ENCODE measurements around the gene NIPSNAP2. TPM values are rescaled to one million over a fixed set of nuclear protein-coding genes. Genes with fewer than 3 reads are reported as not detected.
"Not testable (repeated sequence)": the region's sequence is repeated elsewhere in the genome, so short reads cannot be mapped to it uniquely, and the experiment has no call there.

Gene NIPSNAP2
- total RNA-seq, 6 donors from 2014 or later = 30.2 to 95.2 (median 64.6) TPM

DNA sequence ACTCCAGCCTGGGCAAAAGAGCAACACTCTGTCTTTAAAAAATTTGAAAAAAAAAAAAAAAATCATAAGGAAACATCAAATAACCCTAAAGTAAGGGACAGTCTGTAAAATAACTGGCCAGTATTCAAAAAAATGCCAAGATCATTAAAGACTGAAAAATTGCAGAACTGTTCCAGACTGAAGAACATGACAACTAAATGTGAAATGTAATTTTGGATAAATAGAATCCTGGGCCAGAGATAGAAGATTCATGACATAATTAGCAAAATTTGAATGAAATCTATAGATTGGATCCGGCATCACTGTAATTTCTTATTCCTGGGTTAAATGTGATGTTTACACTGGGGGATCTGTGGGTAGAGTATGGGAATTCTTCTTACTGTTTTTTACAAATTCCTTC lies 83.9 kb downstream of the NIPSNAP2 start:
- ATAC-seq (ENCODE audit: low FRiP score in 2 of 2) (no peak), DNase-seq (no peak)
- no peak for TF ChIP-seq POLR2A (IDR thresholded peaks at IDR 0.05)
- TF ChIP-seq POLR2AphosphoS5 (IDR thresholded peaks at IDR 0.05) = no peak
- no peak for TF ChIP-seq EP300 (IDR thresholded peaks at IDR 0.05)
- TF ChIP-seq CTCF (IDR thresholded peaks at IDR 0.05) = no peak
- no peaks in the 10 kb centered on the region for H3K9me3 ChIP-seq
- 87 to 94% methylated on average over 1 of the region's 1 CpG for WGBS, 2 donors
- H3K36me3 ChIP-seq = peaks cover 0 to 6% (median 3%) of the 10 kb centered on the region in 4 donors
- H3K4me3 ChIP-seq = no peak overlapping the region
- H3K4me1 ChIP-seq = peaks cover 26 to 52% (median 33%) of the 10 kb centered on the region in 4 donors
- H3K27me3 ChIP-seq = no peaks in the 10 kb centered on the region
- peak overlapping the region in 3 of 4 donors; percentile 36 to 72 (median 36) for H3K27ac ChIP-seq

DNA sequence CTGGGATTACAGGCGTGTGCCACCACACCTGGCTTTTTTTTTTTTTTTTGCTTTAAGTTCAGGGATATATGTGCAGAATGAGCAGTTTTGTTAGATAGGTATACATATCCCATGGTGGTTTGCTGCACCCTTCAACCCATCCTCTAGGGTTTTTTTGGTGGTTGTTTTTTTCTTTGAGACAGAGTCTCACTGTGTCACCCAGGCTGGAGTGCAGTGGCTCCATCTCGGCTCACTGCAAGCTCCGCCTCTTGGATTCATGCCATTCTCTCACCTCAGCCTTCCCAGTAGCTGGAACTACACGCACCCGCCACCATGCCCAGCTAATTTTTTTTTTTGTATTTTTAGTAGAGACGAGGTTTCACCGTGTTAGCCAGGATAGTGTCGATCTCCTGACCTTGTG lies 84.4 kb downstream of the NIPSNAP2 start:
- DNase-seq = peak in 1 of 2 donors; percentile 30
- peaks cover 0 to 11% (median 8%) of the 10 kb centered on the region in 4 donors for H3K36me3 ChIP-seq
- WGBS, 2 donors = 73 to 74% methylated on average over 8 of the region's 8 CpGs
- not testable (repeated sequence) for H3K4me3 ChIP-seq; H3K27me3 ChIP-seq; ATAC-seq (ENCODE audit: low FRiP score in 2 of 2); H3K9me3 ChIP-seq
- peak overlapping the region in 2 of 4 donors; percentile 30 to 36 for H3K27ac ChIP-seq
- peaks cover 26 to 57% (median 33%) of the 10 kb centered on the region in 4 donors for H3K4me1 ChIP-seq

Other genes starting within 250 kb of the NIPSNAP2 start
- under 1 TPM in 1 of 6 donors, not detected in 5; 0.06 TPM for gene SEPTIN14, start 101.8 kb upstream of the NIPSNAP2 start, total RNA-seq
- gene ZNF713, start 77.1 kb upstream of the NIPSNAP2 start, total RNA-seq = 1 to 10 TPM; 2.1 to 4.2 (median 3.3) TPM
- gene MRPS17, start 12.7 kb upstream of the NIPSNAP2 start, total RNA-seq = 10 to 100 TPM in 1 of 6 donors, 1 to 10 TPM in 5; 4.8 to 10.5 (median 8.7) TPM
- gene PSPH, start 86.9 kb downstream of the NIPSNAP2 start, total RNA-seq = 10 to 100 TPM in 4 of 6 donors, 1 to 10 TPM in 2; 6.8 to 18.9 (median 13.5) TPM
- gene CCT6A, start 87.2 kb downstream of the NIPSNAP2 start, total RNA-seq = 100 to 1,000 TPM in 1 of 6 donors, 10 to 100 TPM in 5; 48.4 to 115 (median 67.6) TPM
- gene SUMF2, start 99.7 kb downstream of the NIPSNAP2 start, total RNA-seq = 100 to 1,000 TPM in 5 of 6 donors, 10 to 100 TPM in 1; 85.9 to 185 (median 155) TPM
- gene PHKG1, start 128.4 kb downstream of the NIPSNAP2 start, total RNA-seq = 1 to 10 TPM in 2 of 6 donors, under 1 TPM in 3, not detected in 1; 0.30 to 2.4 (median 0.60) TPM
- gene CHCHD2, start 141.9 kb downstream of the NIPSNAP2 start, total RNA-seq = 100 to 1,000 TPM in 5 of 6 donors, 10 to 100 TPM in 1; 61.8 to 307 (median 203) TPM
- gene NUPR2, start 151.8 kb downstream of the NIPSNAP2 start, total RNA-seq = 1 to 10 TPM in 4 of 6 donors, under 1 TPM in 1, not detected in 1; 0.89 to 9.1 (median 1.4) TPM

Measured in upper lobe of left lung (tissue), 6 donors.